Pancreas (tissue), 10 donors: ENCODE measurements around the gene CELF4. TPM values are rescaled to one million over a fixed set of nuclear protein-coding genes. Genes with fewer than 3 reads are reported as not detected.

Experiments used
- ATAC-seq, 4 donors: fragments of 200-7000 bp; cut with Tn5 transposase; one replicate each; pipeline versions ENCODE4 v1.8.0 to v1.9.1; 2020; ENCODE audit warnings: mild to moderate bottlenecking in 4 of 4, moderate library complexity in 4 of 4
- DNase-seq, 6 donors: peaks; one replicate each; pipeline ENCODE4 v3.0.0-alpha.2; 2020
- FAIRE-seq: peaks from 2 replicates; lab custom pipeline; 2012; peaks lifted over from hg19 to GRCh38; lab: Jason Lieb, UNC
- H3K27ac ChIP-seq, 4 donors: fragments of 200-600 bp; sonication (generic); 1 replicate in 3 of 4; 2 replicates in 1 of 4; pipeline versions ENCODE4 v1.5.0 to v1.8.0; 2020
- H3K27me3 ChIP-seq, 4 donors: fragments of 200-600 bp; one replicate each; pipeline ENCODE4 v1.8.0; 2021
- H3K36me3 ChIP-seq, 3 donors: fragments of 200-600 bp; sonication (generic) in 1 of 3; one replicate each; pipeline versions ENCODE4 v1.5.0 to v1.8.0; 2020 to 2021
- H3K4me1 ChIP-seq, 3 donors: fragments of 200-600 bp; one replicate each; pipeline ENCODE4 v1.8.0; 2021
- H3K4me3 ChIP-seq, 4 donors: fragments of 200-600 bp; sonication (generic) in 2 of 4; one replicate each; pipeline versions ENCODE4 v1.5.0 to v1.8.0; 2020 to 2021
- H3K9me3 ChIP-seq, 4 donors: fragments of 200-600 bp; one replicate each; pipeline ENCODE4 v1.8.0; 2021
- CTCF ChIP-seq, 4 donors: fragments of 200-600 bp; sonication (generic) in 3 of 4; IDR thresholded peaks; one replicate each; pipeline versions ENCODE4 v1.5.0 to v1.8.0; 2021; ENCODE audit warnings: antibody characterized with exemption in 4 of 4
- WGBS, 2 donors: extraction: QIAGEN DNeasy Blood & Tissue Kit; methylation state at CpG; one replicate each; pipeline ENCODE4 v1.1.7; 2013; 5-methylcytosine and 5-hydroxymethylcytosine counted together
- intact Hi-C, 3 donors: fragments of 100-400 bp; cut with DNase I; formaldehyde crosslinking; loops; one replicate each; pipeline versions ENCODE4 v1.11.1 to v1.14.2; 2022
- polyA plus RNA-seq, 2 donors: library from polyadenylated mRNA; stranded (reverse); fragments of 200-250 nt; gene quantifications; one replicate each; pipeline ENCODE4 v1.2.3, GENCODE V29; 2013
- total RNA-seq, 6 donors: library from RNA; stranded (reverse); fragmentation: NEBNext Ultra II Directional in 4 of 6; extraction: Animal tissue kit (Norgen Biotek cat#: 25700) in 4 of 6; gene quantifications; one replicate each; pipeline versions ENCODE4 v1.2.1 to v1.2.4, GENCODE V29; 2021 to 2023
- donor health status: healthy with polysubstance abuse.
- donor health status: DM: no; HTN: no; CAD: no; lungs with moderate emphysema.
- donor health status: DM: no; HTN: no; CAD: no.
- donor health status: control.
- donor health status: control.
- donor health status: Bipolar disorder and iron deficiency.
- donor health status: DM: yes; HTN: yes; CAD: no.
- donor health status: DM: no; HTN: no; CAD: no.
- donor health status: DM: no; HTN: no; CAD: no.
- donor health status: DM: yes; HTN: yes; CAD: no.

CELF4 gene
- total and polyA plus RNA-seq, 8 donors = 1.0 to 10.0 (median 2.8) TPM

- no peak for TF ChIP-seq CTCF (IDR thresholded peaks at IDR 0.05)
- Histone ChIP-seq H3K27me3 (no peaks in the 10 kb centered on the region), H3K27ac (no peak overlapping the region), H3K36me3 (no peaks in the 10 kb centered on the region), H3K4me1 (no peaks in the 10 kb centered on the region), H3K4me3 (no peak overlapping the region), H3K9me3 (no peaks in the 10 kb centered on the region)
- WGBS, 2 donors = 83 to 89% methylated on average over 11 of the region's 11 CpGs
- no peak for ATAC-seq
- FAIRE-seq = no peak
- no peak for DNase-seq
- intact Hi-C loops = no loop called here
These were observed 316.3 kb downstream of the CELF4 start for GRCh38 chr18:37249171-37249886.

- Histone ChIP-seq H3K36me3 (no peaks in the 10 kb centered on the region), H3K4me3 (no peak overlapping the region), H3K4me1 (no peaks in the 10 kb centered on the region), H3K27me3 (no peaks in the 10 kb centered on the region), H3K9me3 (no peaks in the 10 kb centered on the region), H3K27ac (no peak overlapping the region)
- WGBS, 2 donors = 91% methylated on average over 5 of the region's 5 CpGs
- no peak for TF ChIP-seq CTCF (IDR thresholded peaks at IDR 0.05)
- ATAC-seq (no peak), FAIRE-seq (no peak), DNase-seq (no peak)
- intact Hi-C loops = no loop called here
These were observed 317.3 kb downstream of the CELF4 start for GRCh38 chr18:37248281-37248680.

- no peak for DNase-seq
- Histone ChIP-seq H3K4me3 (no peak overlapping the region), H3K27me3 (no peaks in the 10 kb centered on the region), H3K27ac (no peak overlapping the region), H3K4me1 (no peaks in the 10 kb centered on the region), H3K36me3 (no peaks in the 10 kb centered on the region), H3K9me3 (no peaks in the 10 kb centered on the region)
- no peak for FAIRE-seq
- ATAC-seq = no peak
- WGBS, 2 donors = 87 to 88% methylated on average over 10 of the region's 10 CpGs
- intact Hi-C loops = no loop called here
- no peak for TF ChIP-seq CTCF (IDR thresholded peaks at IDR 0.05)
These were observed 318.0 kb downstream of the CELF4 start for GRCh38 chr18:37247497-37248161.

- no peak for ATAC-seq
- H3K4me1 ChIP-seq = no peaks in the 10 kb centered on the region
- TF ChIP-seq CTCF (IDR thresholded peaks at IDR 0.05) = no peak
- H3K36me3 ChIP-seq = no peaks in the 10 kb centered on the region
- intact Hi-C loops = no loop called here
- H3K4me3 ChIP-seq = no peak overlapping the region
- no peak for FAIRE-seq
- DNase-seq = no peak
- 89 to 93% methylated on average over 13 of the region's 13 CpGs for WGBS, 2 donors
- H3K27me3 ChIP-seq = no peaks in the 10 kb centered on the region
- H3K27ac ChIP-seq = no peak overlapping the region
- no peaks in the 10 kb centered on the region for H3K9me3 ChIP-seq
These were observed 318.7 kb downstream of the CELF4 start for GRCh38 chr18:37246779-37247340.

GRCh38 chr18:37244618-37245017, 321.0 kb downstream of the CELF4 start:
- DNase-seq = no peak
- Histone ChIP-seq H3K4me1 (no peaks in the 10 kb centered on the region), H3K4me3 (no peak overlapping the region), H3K9me3 (no peaks in the 10 kb centered on the region), H3K27me3 (no peaks in the 10 kb centered on the region), H3K27ac (no peak overlapping the region), H3K36me3 (no peaks in the 10 kb centered on the region)
- no peak for ATAC-seq
- intact Hi-C loops = no loop called here
- no peak for TF ChIP-seq CTCF (IDR thresholded peaks at IDR 0.05)
- WGBS, 2 donors = 96% methylated on average over 13 of the region's 13 CpGs
- no peak for FAIRE-seq
